HepG2 (cell line): ENCODE measurements around the gene CD19. TPM values are rescaled to one million over a fixed set of nuclear protein-coding genes. Genes with fewer than 3 reads are reported as not detected.

Source experiments
- AGO1 ChIP-seq: fragments of 200-400 bp; formaldehyde crosslinking; IDR thresholded peaks from 2 replicates; pipeline ENCODE4 v1.6.1; 2017; ENCODE audit warnings: mild to moderate bottlenecking, low read depth, low read length, moderate library complexity; ENCODE audit not compliant: poor library complexity, severe bottlenecking
- BCLAF1 ChIP-seq: fragments of 450-650 bp; IDR thresholded peaks from 2 replicates; pipeline ENCODE4 v1.6.1; 2017; ENCODE audit warnings: mild to moderate bottlenecking
- CTCF ChIP-seq: sonication (generic); formaldehyde crosslinking; IDR thresholded peaks from 2 replicates; pipeline ENCODE4 v1.5.0; 2020; ENCODE audit warnings: mild to moderate bottlenecking, missing genetic modification reagents, moderate library complexity
- RBFOX2 ChIP-seq: fragments of 200-400 bp; formaldehyde crosslinking; IDR thresholded peaks from 2 replicates; pipeline ENCODE4 v1.6.1; 2017; ENCODE audit warnings: low read depth, mild to moderate bottlenecking, low read length
- RFXANK ChIP-seq: IDR thresholded peaks from 2 replicates; pipeline ENCODE4 v1.6.1; 2016
- TCF12 ChIP-seq, 2 experiments: fragments of 450-650 bp in 1 of 2; sonication (generic) in 1 of 2; formaldehyde crosslinking in 1 of 2; IDR thresholded peaks; 2 replicates each; pipeline versions ENCODE4 v1.6.1 to v1.8.0; 2017 to 2022; ENCODE audit warnings: antibody characterized with exemption in 1 of 2, mild to moderate bottlenecking in 1 of 2, missing genetic modification reagents in 1 of 2, moderate library complexity in 1 of 2
- ZBTB46 ChIP-seq: sonication (generic); formaldehyde crosslinking; IDR thresholded peaks from 2 replicates; pipeline ENCODE4 v1.4.0; 2020; ENCODE audit warnings: mild to moderate bottlenecking, missing genetic modification reagents, borderline replicate concordance
- ZNF576 ChIP-seq: sonication (generic); formaldehyde crosslinking; IDR thresholded peaks from 2 replicates; pipeline ENCODE4 v1.4.0; 2020; ENCODE audit warnings: mild to moderate bottlenecking, missing genetic modification reagents
- polyA plus RNA-seq, 8 experiments: library from polyadenylated mRNA; depleted of rRNA in 3 of 8; stranded (reverse) in 7 of 8; unstranded in 1 of 8; fragments of >200 nt; fragmentation: Illumina TruSeq in 4 of 8; extraction: Trizol in 4 of 8; gene quantifications; 2 replicates each; pipeline versions ENCODE4 v1.2.1 to v1.2.3, GENCODE V29; 2011 to 2016; ENCODE audit warnings: low read depth in 4 of 8, missing spikeins in 1 of 8, mixed read lengths in 1 of 8; ENCODE audit not compliant: insufficient read depth in 1 of 8
- total RNA-seq, 5 experiments: library from RNA; depleted of rRNA; stranded (reverse); fragments of >200 nt; fragmentation: Illumina TruSeq; extraction: Trizol; gene quantifications; 2 replicates each; pipeline ENCODE4 v1.2.3, GENCODE V29; 2016; ENCODE audit warnings: low read depth in 1 of 5
- TF ChIP-seq, protein P1 (sequence below): sonication (generic); formaldehyde crosslinking; IDR thresholded peaks from 2 replicates; pipeline ENCODE4 v1.9.0; 2021; ENCODE audit warnings: missing genetic modification reagents, borderline replicate concordance

Gene CD19
- total and polyA plus RNA-seq, 2 of the 13 experiments (the other 11 are each of a cell fraction or from before 2014, with no cell fraction given) = 0.55 to 1.1 TPM

- no peak for TF ChIP-seq BCLAF1
- TF ChIP-seq ZNF576 = 0 out of 2 replicates have a peak, but pooled peaks have one; percentile 37
- TF ChIP-seq, protein P1, sequence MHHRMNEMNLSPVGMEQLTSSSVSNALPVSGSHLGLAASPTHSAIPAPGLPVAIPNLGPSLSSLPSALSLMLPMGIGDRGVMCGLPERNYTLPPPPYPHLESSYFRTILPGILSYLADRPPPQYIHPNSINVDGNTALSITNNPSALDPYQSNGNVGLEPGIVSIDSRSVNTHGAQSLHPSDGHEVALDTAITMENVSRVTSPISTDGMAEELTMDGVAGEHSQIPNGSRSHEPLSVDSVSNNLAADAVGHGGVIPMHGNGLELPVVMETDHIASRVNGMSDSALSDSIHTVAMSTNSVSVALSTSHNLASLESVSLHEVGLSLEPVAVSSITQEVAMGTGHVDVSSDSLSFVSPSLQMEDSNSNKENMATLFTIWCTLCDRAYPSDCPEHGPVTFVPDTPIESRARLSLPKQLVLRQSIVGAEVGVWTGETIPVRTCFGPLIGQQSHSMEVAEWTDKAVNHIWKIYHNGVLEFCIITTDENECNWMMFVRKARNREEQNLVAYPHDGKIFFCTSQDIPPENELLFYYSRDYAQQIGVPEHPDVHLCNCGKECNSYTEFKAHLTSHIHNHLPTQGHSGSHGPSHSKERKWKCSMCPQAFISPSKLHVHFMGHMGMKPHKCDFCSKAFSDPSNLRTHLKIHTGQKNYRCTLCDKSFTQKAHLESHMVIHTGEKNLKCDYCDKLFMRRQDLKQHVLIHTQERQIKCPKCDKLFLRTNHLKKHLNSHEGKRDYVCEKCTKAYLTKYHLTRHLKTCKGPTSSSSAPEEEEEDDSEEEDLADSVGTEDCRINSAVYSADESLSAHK = no peak
- peak; percentile 29; the same call in 1 of the 2 replicates for TF ChIP-seq CTCF (CRISPR knock-in tag)
- peak; percentile 97 for TF ChIP-seq RBFOX2
- no peak for TF ChIP-seq TCF12 (IDR thresholded peaks at IDR 0.05)
- TF ChIP-seq TCF12 (CRISPR knock-in tag; IDR thresholded peaks at IDR 0.05) = peak; percentile 87
- peak; percentile 97 for TF ChIP-seq ZBTB46 (CRISPR knock-in tag)
- TF ChIP-seq RFXANK (CRISPR knock-in tag) = no peak; the same call in 1 of the 2 replicates
- TF ChIP-seq AGO1 = peak; percentile 60
Observed at GRCh38 chr16:28974437-28975157, 42.8 kb downstream of the CD19 start, which contains the start of gene SPNS1 (continued).
